IPS-15b (cell line): ENCODE data around the gene TNS4.
"Not testable (repeated sequence)": the region's sequence is repeated elsewhere in the genome, so short reads cannot be mapped to it uniquely, and the experiment has no call there.

Source experiments
- H3K27me3 ChIP-seq: one replicate; pipeline ENCODE4 v1.6.1; 2013; ENCODE audit warnings: low read length; ENCODE audit not compliant: control insufficient read depth, insufficient read depth
- H3K36me3 ChIP-seq: one replicate; pipeline ENCODE4 v1.6.1; 2013; ENCODE audit warnings: low read length; ENCODE audit not compliant: control insufficient read depth, insufficient read depth
- H3K4me1 ChIP-seq: one replicate; pipeline ENCODE4 v1.6.1; 2013; ENCODE audit warnings: mild to moderate bottlenecking, low read length; ENCODE audit not compliant: control insufficient read depth, insufficient read depth
- H3K4me3 ChIP-seq: one replicate; pipeline ENCODE4 v1.5.1; 2013; ENCODE audit warnings: low read depth, low read length
- H3K9ac ChIP-seq: one replicate; pipeline ENCODE4 v1.6.1; 2013; ENCODE audit warnings: low read depth, mild to moderate bottlenecking, low read length
- H3K9me3 ChIP-seq: one replicate; pipeline ENCODE4 v1.6.1; 2013; ENCODE audit warnings: mild to moderate bottlenecking, low read length; ENCODE audit not compliant: control insufficient read depth, insufficient read depth

Gene TNS4

DNA sequence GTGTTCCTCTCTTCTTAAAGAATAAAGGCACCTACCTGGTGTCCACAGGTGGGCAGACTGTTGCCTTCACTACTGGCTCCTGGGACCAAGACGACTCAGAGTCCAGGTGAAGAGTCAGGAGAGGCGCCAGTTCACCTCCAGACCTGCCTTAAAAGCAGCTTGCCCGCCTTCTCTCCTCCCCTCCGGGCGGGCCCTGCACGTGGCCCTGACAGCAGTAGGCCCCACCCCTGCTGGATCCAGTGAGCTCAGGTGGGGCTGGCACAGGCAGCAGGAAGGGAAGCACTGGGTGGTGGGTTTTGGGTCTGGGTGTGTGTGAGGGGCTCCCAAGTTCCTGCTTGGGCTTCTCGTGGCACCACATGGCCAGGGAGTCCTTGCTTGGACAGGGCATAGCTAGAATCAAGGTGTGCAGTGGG lies at the start of gene TNS4:
TNS4 (minus strand) TSS at position 125 of the 413 bp plus-strand sequence. CDS start 5,198 bp downstream, outside the sequence.
- Histone ChIP-seq H3K9ac (no peak within 1 kb of the TSS), H3K4me3 (no peak within 1 kb of the TSS), H3K4me1 (peaks cover 9% of the 10 kb centered on the region), H3K27me3 (peaks cover 2% of the 10 kb centered on the region), H3K36me3 (no peaks in the 10 kb centered on the region), H3K9me3 (no peaks in the 10 kb centered on the region)

- no peaks in the 10 kb centered on the region for H3K4me1 ChIP-seq
- H3K9me3 ChIP-seq = no peaks in the 10 kb centered on the region
- H3K27me3 ChIP-seq = no peaks in the 10 kb centered on the region
- no peak overlapping the region for H3K9ac ChIP-seq
- H3K4me3 ChIP-seq = no peak overlapping the region
- H3K36me3 ChIP-seq = no peaks in the 10 kb centered on the region
These were observed 49.2 kb upstream of the TNS4 start for GRCh38 chr17:40550608-40551007.

DNA sequence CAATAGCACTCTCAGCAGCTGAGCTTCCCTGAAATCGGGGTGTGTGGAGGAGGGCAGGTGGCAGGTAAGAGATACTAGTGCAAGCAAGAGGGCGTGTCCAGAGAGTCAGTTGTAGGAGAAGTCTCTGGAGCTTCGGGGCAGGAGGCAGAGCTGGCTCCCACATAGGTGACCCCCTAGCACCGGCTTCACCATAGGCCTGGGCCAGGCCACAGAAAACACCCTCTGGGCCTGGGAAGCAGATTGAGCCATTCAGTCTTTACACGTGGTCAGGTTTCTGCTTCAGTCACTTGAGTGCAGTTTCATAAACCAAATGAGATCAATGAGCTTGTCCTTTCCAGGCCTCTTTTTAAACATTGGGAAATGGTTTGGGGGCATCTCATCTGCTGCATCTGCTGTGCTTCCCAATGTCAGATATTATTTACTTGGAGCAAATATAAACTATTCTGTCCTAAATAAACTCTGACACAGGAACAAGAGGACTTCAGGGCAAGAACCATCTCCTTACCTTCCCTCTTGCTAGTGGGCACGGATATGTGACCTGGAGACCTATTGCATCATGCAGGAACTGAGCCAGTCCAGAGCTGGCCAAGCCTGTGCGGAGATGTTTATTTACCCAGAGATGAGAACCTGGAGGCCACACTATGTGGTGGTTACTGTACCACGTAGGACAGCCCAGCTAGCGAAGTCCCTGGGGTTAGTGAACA lies 47.7 kb upstream of the TNS4 start:
- H3K27me3 ChIP-seq = no peaks in the 10 kb centered on the region
- H3K4me3 ChIP-seq = no peak overlapping the region
- no peaks in the 10 kb centered on the region for H3K36me3 ChIP-seq
- H3K9me3 ChIP-seq = no peaks in the 10 kb centered on the region
- peaks cover 2% of the 10 kb centered on the region for H3K4me1 ChIP-seq
- no peak overlapping the region for H3K9ac ChIP-seq

DNA sequence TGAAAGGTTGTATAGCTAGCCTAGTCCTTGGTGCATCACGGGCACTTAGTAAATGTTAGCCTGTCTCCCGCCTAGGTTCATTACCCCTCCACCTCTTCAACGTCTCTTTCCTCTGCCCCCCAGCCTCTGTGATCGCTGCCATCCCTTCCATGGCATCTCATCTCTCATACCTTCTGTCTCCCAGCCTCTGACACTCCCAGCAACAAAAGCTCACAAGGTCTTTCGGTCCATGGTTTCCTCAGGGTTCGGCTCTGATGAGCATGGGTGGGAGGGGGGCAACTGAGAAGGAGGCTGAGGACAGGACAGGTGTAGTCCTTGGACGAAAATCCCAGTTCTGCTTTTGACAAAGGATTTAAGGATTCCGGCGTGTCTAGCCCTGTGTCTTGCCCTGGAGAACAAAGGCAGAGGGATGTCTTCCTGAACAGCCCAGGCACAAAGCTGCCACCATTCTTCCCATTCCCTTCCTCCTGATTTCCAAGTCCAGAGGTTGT lies 47.1 kb upstream of the TNS4 start:
- Histone ChIP-seq H3K36me3 (no peaks in the 10 kb centered on the region), H3K4me1 (peaks cover 2% of the 10 kb centered on the region), H3K9ac (no peak overlapping the region), H3K27me3 (no peaks in the 10 kb centered on the region), H3K4me3 (no peak overlapping the region), H3K9me3 (no peaks in the 10 kb centered on the region)

- Histone ChIP-seq H3K9ac (no peak overlapping the region), H3K27me3 (no peaks in the 10 kb centered on the region), H3K36me3 (no peaks in the 10 kb centered on the region), H3K4me1 (peaks cover 5% of the 10 kb centered on the region), H3K4me3 (no peak overlapping the region), H3K9me3 (no peaks in the 10 kb centered on the region)
These were observed 46.5 kb upstream of the TNS4 start for GRCh38 chr17:40547785-40548478.

- Histone ChIP-seq H3K36me3 (no peaks in the 10 kb centered on the region), H3K9me3 (no peaks in the 10 kb centered on the region), H3K9ac (no peak overlapping the region), H3K4me1 (peaks cover 5% of the 10 kb centered on the region), H3K27me3 (no peaks in the 10 kb centered on the region), H3K4me3 (no peak overlapping the region)
These were observed 45.8 kb upstream of the TNS4 start for GRCh38 chr17:40547079-40547784.

DNA sequence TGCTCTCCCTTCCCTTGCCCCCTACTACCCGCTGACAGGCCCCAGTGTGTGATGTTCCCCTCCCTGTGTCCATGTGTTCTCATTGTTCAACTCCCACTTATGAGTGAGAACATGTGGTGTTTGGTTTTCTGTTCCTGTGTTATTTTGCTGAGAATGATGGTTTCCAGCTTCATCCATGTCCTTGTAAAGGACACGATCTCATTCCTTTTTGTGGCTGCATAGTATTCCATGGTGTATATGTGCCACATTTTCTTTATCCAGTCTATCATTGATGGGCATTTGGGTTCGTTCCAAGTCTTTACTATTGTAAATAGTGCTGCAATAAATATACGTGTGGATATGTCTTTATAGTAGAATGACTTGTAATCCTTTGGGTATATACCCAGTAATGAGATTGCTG lies 45.1 kb upstream of the TNS4 start:
- H3K4me3 ChIP-seq, H3K36me3 ChIP-seq, H3K9ac ChIP-seq, H3K9me3 ChIP-seq, H3K4me1 ChIP-seq, H3K27me3 ChIP-seq: not testable (repeated sequence)

GRCh38 chr17:40545660-40546059 lies 44.2 kb upstream of the TNS4 start:
- Histone ChIP-seq H3K4me3 (no peak overlapping the region), H3K27me3 (no peaks in the 10 kb centered on the region), H3K4me1 (peaks cover 5% of the 10 kb centered on the region), H3K36me3 (no peaks in the 10 kb centered on the region), H3K9ac (no peak overlapping the region), H3K9me3 (no peaks in the 10 kb centered on the region)

DNA sequence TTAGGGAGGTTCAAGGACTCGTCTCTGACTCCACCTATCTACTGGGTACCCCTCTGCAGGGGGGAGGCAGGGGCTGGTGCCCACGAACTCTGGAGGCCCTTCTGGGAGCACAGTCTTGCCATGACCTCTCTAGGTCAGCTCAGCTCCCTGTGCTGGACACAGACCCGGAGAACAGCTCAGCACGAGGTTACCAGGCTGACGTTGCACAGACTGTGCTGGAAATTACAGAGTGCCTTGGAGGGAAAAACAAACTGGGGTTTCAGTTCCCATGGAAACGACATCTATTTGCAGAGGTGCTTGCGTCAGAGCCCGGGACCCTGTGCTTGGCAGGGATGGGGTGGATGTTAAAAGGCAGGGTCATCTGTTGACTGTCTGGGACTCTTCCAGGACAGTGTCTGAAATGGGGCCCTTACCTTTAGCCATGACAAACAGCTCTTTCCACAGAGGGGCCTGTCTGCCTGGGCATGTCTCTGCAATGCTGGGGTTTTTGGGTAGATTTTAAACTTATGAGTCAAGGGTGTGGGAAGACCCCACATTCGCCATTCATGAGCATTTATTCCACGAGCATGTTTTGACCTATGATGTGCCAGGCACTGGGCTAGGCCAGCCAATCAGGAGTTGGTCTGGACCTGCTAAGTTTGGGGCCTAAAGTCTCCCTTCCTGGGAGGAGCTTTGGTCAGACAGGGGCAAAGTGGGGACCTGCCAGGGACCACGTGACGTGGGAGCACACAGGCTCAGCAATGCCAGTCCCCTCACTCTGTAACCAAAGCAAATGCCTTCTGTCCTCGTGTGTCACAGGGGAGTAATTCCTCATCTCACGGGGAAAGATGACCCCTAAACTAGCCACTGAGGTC lies 41.4 kb upstream of the TNS4 start:
- H3K27me3 ChIP-seq = no peaks in the 10 kb centered on the region
- H3K9ac ChIP-seq = no peak overlapping the region

GRCh38 chr17:40541873-40542557 lies 40.6 kb upstream of the TNS4 start:
- no peaks in the 10 kb centered on the region for H3K27me3 ChIP-seq
- peaks cover 5% of the 10 kb centered on the region for H3K4me1 ChIP-seq
- H3K36me3 ChIP-seq = no peaks in the 10 kb centered on the region
- no peak overlapping the region for H3K4me3 ChIP-seq
- H3K9me3 ChIP-seq = no peaks in the 10 kb centered on the region
- no peak overlapping the region for H3K9ac ChIP-seq

More for the DNA sequence above, 41.4 kb upstream of the TNS4 start:
- no peak overlapping the region for H3K4me3 ChIP-seq
- no peaks in the 10 kb centered on the region for H3K9me3 ChIP-seq
- peaks cover 5% of the 10 kb centered on the region for H3K4me1 ChIP-seq
- no peaks in the 10 kb centered on the region for H3K36me3 ChIP-seq
